HG02571 (cell line): Measurements from ENCODE around the gene CPLX1.

Source experiments
- ATAC-seq: cut with Tn5 transposase; IDR thresholded peaks from one replicate; pipeline ENCODE4 v1.9.1; 2021; ENCODE audit warnings: mild to moderate bottlenecking, moderate library complexity; ENCODE audit not compliant: unreplicated experiment

Gene CPLX1

GRCh38 chr4:856225-856901 is 30.4 kb upstream of the CPLX1 start:
- no peak for ATAC-seq

GRCh38 chr4:855880-856224 is 29.9 kb upstream of the CPLX1 start:
- ATAC-seq, result no peak

- no peak for ATAC-seq
These were observed 28.4 kb upstream of the CPLX1 start for GRCh38 chr4:854356-854755.

- no peak for ATAC-seq
These were observed 27.5 kb upstream of the CPLX1 start for GRCh38 chr4:853416-853781.

GRCh38 chr4:851701-852430 is 25.9 kb upstream of the CPLX1 start:
- no peak for ATAC-seq

GRCh38 chr4:850323-850945 is 24.5 kb upstream of the CPLX1 start:
- ATAC-seq, result no peak

GRCh38 chr4:849478-850175 is 23.7 kb upstream of the CPLX1 start:
- ATAC-seq, result no peak

- no peak for ATAC-seq
These were observed 23.0 kb upstream of the CPLX1 start for GRCh38 chr4:848803-849477.

- no peak for ATAC-seq
These were observed 22.4 kb upstream of the CPLX1 start for GRCh38 chr4:848307-848691.

- no peak for ATAC-seq
These were observed 19.9 kb upstream of the CPLX1 start for GRCh38 chr4:845836-846251.

GRCh38 chr4:845233-845835 is 19.4 kb upstream of the CPLX1 start:
- no peak for ATAC-seq

- ATAC-seq, result no peak
These were observed 18.9 kb upstream of the CPLX1 start for GRCh38 chr4:844752-845232.

GRCh38 chr4:839675-840443 is 13.9 kb upstream of the CPLX1 start:
- no peak for ATAC-seq

- ATAC-seq, result no peak
These were observed 11.8 kb upstream of the CPLX1 start for GRCh38 chr4:837772-838171.

GRCh38 chr4:836750-837301 is 10.9 kb upstream of the CPLX1 start:
- ATAC-seq, result no peak

GRCh38 chr4:836003-836511 is 10.1 kb upstream of the CPLX1 start:
- ATAC-seq, result no peak

- ATAC-seq, result no peak
These were observed 9.4 kb upstream of the CPLX1 start for GRCh38 chr4:835148-836002.

- ATAC-seq, result no peak
These were observed 8.6 kb upstream of the CPLX1 start for GRCh38 chr4:834368-835147.
